ENCODE results near the gene REX1BD. TPM values are rescaled to one million over a fixed set of nuclear protein-coding genes. Genes with fewer than 3 reads are reported as not detected.

Gene REX1BD
- total and polyA plus RNA-seq, 2 of the 13 experiments (the other 11 are each of a cell fraction or from before 2014, with no cell fraction given) = 7.5 to 25.4 TPM

DNA sequence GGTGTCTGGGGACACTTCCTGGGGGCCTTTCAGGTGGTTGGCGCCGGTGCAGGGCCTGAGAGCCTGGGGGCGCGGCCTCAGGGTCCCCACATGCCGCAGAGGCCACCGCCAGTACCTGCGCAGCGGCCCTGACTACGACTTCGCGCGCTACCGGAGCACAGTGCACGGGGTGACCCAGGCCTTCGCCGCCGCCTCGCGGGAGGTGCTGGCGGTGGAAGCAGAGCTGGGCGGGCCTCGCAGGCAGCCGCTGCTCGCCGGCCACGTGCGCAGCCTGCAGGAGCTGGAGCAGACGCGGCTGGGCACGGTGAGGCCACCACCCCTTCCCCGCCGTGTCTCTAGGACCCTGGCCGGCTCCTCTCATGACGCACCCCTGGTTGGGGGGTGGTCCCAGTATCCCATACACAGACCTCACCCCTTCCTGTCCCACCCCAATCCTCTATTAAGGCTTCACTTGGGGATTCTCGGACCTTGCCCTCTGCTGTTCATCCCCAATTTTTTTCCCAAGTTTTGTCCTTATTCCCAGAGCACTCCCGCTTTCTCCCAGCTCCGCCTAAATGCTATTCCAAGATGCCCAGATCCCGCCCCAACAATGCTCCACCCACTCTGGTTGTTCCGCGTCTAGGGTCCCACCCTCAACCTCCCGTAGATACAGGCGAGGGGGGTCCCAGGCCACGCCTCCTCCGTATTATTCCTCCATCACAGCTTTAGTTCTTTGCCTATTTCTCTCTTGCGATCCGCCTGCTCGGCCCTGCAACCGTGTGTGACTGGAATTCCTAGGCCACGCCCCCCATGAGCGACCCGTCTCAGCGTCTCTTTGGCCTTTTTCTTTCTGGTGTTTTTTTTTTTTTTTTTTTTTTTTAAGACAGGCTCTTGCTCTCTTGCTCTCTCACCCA lies 1.0 kb downstream of the REX1BD start (continued):
- TF ChIP-seq FOXA1 (IDR thresholded peaks at IDR 0.05) = no peak
- TF ChIP-seq FOXA1 (CRISPR knock-in tag; IDR thresholded peaks at IDR 0.05) = 0 out of 2 replicates have a peak, but pooled peaks have one; percentile 44
- TF ChIP-seq, protein P1, sequence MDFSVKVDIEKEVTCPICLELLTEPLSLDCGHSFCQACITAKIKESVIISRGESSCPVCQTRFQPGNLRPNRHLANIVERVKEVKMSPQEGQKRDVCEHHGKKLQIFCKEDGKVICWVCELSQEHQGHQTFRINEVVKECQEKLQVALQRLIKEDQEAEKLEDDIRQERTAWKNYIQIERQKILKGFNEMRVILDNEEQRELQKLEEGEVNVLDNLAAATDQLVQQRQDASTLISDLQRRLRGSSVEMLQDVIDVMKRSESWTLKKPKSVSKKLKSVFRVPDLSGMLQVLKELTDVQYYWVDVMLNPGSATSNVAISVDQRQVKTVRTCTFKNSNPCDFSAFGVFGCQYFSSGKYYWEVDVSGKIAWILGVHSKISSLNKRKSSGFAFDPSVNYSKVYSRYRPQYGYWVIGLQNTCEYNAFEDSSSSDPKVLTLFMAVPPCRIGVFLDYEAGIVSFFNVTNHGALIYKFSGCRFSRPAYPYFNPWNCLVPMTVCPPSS (IDR thresholded peaks at IDR 0.05) = no peak
- peak; percentile 99 for TF ChIP-seq ZNF749 (CRISPR knock-in tag; IDR thresholded peaks at IDR 0.05; ENCODE audit: borderline replicate concordance)
- TF ChIP-seq NCOA1 (CRISPR knock-in tag; IDR thresholded peaks at IDR 0.05) = no peak
- TF ChIP-seq ZMYM4 (CRISPR knock-in tag; IDR thresholded peaks at IDR 0.05) = no peak
- TF ChIP-seq, protein P2, sequence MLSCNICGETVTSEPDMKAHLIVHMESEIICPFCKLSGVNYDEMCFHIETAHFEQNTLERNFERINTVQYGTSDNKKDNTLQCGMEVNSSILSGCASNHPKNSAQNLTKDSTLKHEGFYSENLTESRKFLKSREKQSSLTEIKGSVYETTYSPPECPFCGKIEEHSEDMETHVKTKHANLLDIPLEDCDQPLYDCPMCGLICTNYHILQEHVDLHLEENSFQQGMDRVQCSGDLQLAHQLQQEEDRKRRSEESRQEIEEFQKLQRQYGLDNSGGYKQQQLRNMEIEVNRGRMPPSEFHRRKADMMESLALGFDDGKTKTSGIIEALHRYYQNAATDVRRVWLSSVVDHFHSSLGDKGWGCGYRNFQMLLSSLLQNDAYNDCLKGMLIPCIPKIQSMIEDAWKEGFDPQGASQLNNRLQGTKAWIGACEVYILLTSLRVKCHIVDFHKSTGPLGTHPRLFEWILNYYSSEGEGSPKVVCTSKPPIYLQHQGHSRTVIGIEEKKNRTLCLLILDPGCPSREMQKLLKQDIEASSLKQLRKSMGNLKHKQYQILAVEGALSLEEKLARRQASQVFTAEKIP (CRISPR knock-in tag; IDR thresholded peaks at IDR 0.05; ENCODE audit: borderline replicate concordance) = no peak
- TF ChIP-seq SNAI1 (CRISPR knock-in tag; IDR thresholded peaks at IDR 0.05; ENCODE audit: borderline replicate concordance) = peak; percentile 73; the same call in 1 of the 2 replicates
- no peak for TF ChIP-seq PAWR (CRISPR knock-in tag; IDR thresholded peaks at IDR 0.05; ENCODE audit: borderline replicate concordance)
- TF ChIP-seq MAZ (IDR thresholded peaks at IDR 0.05; ENCODE audit: borderline replicate concordance, low read depth, low read length) = no peak
- peak; percentile 76; the same call in 1 of the 2 replicates for TF ChIP-seq MAZ (CRISPR knock-in tag; IDR thresholded peaks at IDR 0.05; ENCODE audit: low read depth)
- peak; percentile 45; the same call in 1 of the 2 replicates for TF ChIP-seq MEF2D (CRISPR knock-in tag; IDR thresholded peaks at IDR 0.05)
- TF ChIP-seq, protein P3, sequence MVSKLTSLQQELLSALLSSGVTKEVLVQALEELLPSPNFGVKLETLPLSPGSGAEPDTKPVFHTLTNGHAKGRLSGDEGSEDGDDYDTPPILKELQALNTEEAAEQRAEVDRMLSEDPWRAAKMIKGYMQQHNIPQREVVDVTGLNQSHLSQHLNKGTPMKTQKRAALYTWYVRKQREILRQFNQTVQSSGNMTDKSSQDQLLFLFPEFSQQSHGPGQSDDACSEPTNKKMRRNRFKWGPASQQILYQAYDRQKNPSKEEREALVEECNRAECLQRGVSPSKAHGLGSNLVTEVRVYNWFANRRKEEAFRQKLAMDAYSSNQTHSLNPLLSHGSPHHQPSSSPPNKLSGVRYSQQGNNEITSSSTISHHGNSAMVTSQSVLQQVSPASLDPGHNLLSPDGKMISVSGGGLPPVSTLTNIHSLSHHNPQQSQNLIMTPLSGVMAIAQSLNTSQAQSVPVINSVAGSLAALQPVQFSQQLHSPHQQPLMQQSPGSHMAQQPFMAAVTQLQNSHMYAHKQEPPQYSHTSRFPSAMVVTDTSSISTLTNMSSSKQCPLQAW (CRISPR knock-in tag; IDR thresholded peaks at IDR 0.05) = no peak
- TF ChIP-seq HMG20A (CRISPR knock-in tag; IDR thresholded peaks at IDR 0.05; ENCODE audit: borderline replicate concordance) = no peak
- TF ChIP-seq, protein P4, sequence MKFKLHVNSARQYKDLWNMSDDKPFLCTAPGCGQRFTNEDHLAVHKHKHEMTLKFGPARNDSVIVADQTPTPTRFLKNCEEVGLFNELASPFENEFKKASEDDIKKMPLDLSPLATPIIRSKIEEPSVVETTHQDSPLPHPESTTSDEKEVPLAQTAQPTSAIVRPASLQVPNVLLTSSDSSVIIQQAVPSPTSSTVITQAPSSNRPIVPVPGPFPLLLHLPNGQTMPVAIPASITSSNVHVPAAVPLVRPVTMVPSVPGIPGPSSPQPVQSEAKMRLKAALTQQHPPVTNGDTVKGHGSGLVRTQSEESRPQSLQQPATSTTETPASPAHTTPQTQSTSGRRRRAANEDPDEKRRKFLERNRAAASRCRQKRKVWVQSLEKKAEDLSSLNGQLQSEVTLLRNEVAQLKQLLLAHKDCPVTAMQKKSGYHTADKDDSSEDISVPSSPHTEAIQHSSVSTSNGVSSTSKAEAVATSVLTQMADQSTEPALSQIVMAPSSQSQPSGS (CRISPR knock-in tag; IDR thresholded peaks at IDR 0.05) = peak; percentile 42; the same call in 1 of the 2 replicates
- TF ChIP-seq, protein P5, sequence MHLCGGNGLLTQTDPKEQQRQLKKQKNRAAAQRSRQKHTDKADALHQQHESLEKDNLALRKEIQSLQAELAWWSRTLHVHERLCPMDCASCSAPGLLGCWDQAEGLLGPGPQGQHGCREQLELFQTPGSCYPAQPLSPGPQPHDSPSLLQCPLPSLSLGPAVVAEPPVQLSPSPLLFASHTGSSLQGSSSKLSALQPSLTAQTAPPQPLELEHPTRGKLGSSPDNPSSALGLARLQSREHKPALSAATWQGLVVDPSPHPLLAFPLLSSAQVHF (CRISPR knock-in tag; IDR thresholded peaks at IDR 0.05) = no peak
- TF ChIP-seq ZNF292 (CRISPR knock-in tag; IDR thresholded peaks at IDR 0.05; ENCODE audit: borderline replicate concordance, low read depth) = no peak
- TF ChIP-seq RAD21 (CRISPR knock-in tag; IDR thresholded peaks at IDR 0.05) = peak; percentile 63
- TF ChIP-seq, protein P6, sequence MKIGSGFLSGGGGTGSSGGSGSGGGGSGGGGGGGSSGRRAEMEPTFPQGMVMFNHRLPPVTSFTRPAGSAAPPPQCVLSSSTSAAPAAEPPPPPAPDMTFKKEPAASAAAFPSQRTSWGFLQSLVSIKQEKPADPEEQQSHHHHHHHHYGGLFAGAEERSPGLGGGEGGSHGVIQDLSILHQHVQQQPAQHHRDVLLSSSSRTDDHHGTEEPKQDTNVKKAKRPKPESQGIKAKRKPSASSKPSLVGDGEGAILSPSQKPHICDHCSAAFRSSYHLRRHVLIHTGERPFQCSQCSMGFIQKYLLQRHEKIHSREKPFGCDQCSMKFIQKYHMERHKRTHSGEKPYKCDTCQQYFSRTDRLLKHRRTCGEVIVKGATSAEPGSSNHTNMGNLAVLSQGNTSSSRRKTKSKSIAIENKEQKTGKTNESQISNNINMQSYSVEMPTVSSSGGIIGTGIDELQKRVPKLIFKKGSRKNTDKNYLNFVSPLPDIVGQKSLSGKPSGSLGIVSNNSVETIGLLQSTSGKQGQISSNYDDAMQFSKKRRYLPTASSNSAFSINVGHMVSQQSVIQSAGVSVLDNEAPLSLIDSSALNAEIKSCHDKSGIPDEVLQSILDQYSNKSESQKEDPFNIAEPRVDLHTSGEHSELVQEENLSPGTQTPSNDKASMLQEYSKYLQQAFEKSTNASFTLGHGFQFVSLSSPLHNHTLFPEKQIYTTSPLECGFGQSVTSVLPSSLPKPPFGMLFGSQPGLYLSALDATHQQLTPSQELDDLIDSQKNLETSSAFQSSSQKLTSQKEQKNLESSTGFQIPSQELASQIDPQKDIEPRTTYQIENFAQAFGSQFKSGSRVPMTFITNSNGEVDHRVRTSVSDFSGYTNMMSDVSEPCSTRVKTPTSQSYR (CRISPR knock-in tag; IDR thresholded peaks at IDR 0.05; ENCODE audit: borderline replicate concordance) = peak; percentile 31; the same call in 1 of the 2 replicates
